Panc1 (cell line): ENCODE results near the gene RAB12. TPM values are rescaled to one million over a fixed set of nuclear protein-coding genes. Genes with fewer than 3 reads are reported as not detected.

Source experiments
- ATAC-seq: fragments of 200-7000 bp; cut with Tn5 transposase; 2 replicates; pipeline ENCODE4 v1.9.1; 2020; ENCODE audit warnings: mild to moderate bottlenecking, moderate library complexity
- BruUV-seq: library from RNA; stranded (reverse); fragments of 400-500 nt; replicated peaks from 2 replicates; lab custom pipeline; 2021; lab: Mats Ljungman, UMichigan
- CTCF ChIA-PET: fragments of 300-600 bp; sonication (Branson Sonifier 250); formaldehyde crosslinking; loops from one replicate; lab custom pipeline; 2022; ENCODE audit warnings: antibody characterized with exemption; lab: Charles Lee
- POLR2A ChIA-PET: fragments of 300-600 bp; sonication (Branson Sonifier 250); formaldehyde crosslinking; loops from one replicate; lab custom pipeline; 2022; ENCODE audit warnings: antibody characterized with exemption; lab: Charles Lee
- DNase-seq: peaks from one replicate; pipeline ENCODE4 v3.0.0-alpha.2; 2010; ENCODE audit warnings: low read depth, low spot score
- H3K27ac ChIP-seq: 2 replicates; pipeline ENCODE4 v1.5.1; 2011; ENCODE audit warnings: mild to moderate bottlenecking, low read length, inconsistent platforms
- H3K27me3 ChIP-seq: fragments of 200-500 bp; sonication (Bioruptor generic); 2 replicates; pipeline ENCODE4 v1.6.0; 2014; ENCODE audit warnings: low read length, inconsistent platforms; ENCODE audit not compliant: control insufficient read depth, insufficient read depth
- H3K36me3 ChIP-seq: fragments of 200-500 bp; sonication (Bioruptor generic); 2 replicates; pipeline ENCODE4 v1.5.1; 2014; ENCODE audit warnings: inconsistent platforms, mild to moderate bottlenecking, low read length, moderate library complexity; ENCODE audit not compliant: control insufficient read depth, insufficient read depth
- H3K4me1 ChIP-seq: 2 replicates; pipeline ENCODE4 v1.5.1; 2011; ENCODE audit warnings: inconsistent platforms, mild to moderate bottlenecking, low read length, moderate library complexity; ENCODE audit not compliant: control insufficient read depth, insufficient read depth
- H3K4me3 ChIP-seq, 2 experiments: 2 replicates each; pipeline ENCODE4 v1.5.1; 2011 to 2012; ENCODE audit warnings: low read depth in 2 of 2, low read length in 2 of 2, mild to moderate bottlenecking in 2 of 2, inconsistent platforms in 1 of 2, moderate library complexity in 1 of 2
- H3K9me3 ChIP-seq: fragments of 200-500 bp; sonication (Bioruptor generic); 2 replicates; pipeline ENCODE4 v1.5.1; 2014; ENCODE audit warnings: low read depth, mild to moderate bottlenecking, inconsistent platforms, low read length, moderate library complexity; ENCODE audit not compliant: control insufficient read depth, insufficient read depth
- CTCF ChIP-seq: fragments of 450-650 bp; IDR thresholded peaks from 2 replicates; pipeline ENCODE4 v1.5.1; 2017; ENCODE audit warnings: mild to moderate bottlenecking
- POLR2AphosphoS5 ChIP-seq: IDR thresholded peaks from 2 replicates; pipeline ENCODE4 v1.6.1; 2012; ENCODE audit warnings: mild to moderate bottlenecking, low read depth, low read length, moderate library complexity
- REST ChIP-seq, 2 experiments: IDR thresholded peaks; 2 replicates each; pipeline ENCODE4 v1.6.1; 2011 to 2012; ENCODE audit warnings: low read depth in 2 of 2, control low read depth in 1 of 2, low read length in 1 of 2, mild to moderate bottlenecking in 1 of 2, moderate library complexity in 1 of 2; ENCODE audit not compliant: insufficient read depth in 1 of 2
- SIN3A ChIP-seq: IDR thresholded peaks from 2 replicates; pipeline ENCODE4 v1.6.1; 2012; ENCODE audit warnings: low read depth, mild to moderate bottlenecking, low read length, moderate library complexity, borderline replicate concordance; ENCODE audit not compliant: insufficient read depth
- TCF7L2 ChIP-seq: IDR thresholded peaks from 2 replicates; pipeline ENCODE4 v1.6.1; 2011; ENCODE audit warnings: mild to moderate bottlenecking, low read depth, low read length, inconsistent platforms
- in situ Hi-C: cut with HindIII; loops from 2 replicates; pipeline ENCODE4 v1.10.0; 2016; ENCODE audit warnings: low sequenced_read_pairs, low pct_unique_long_range_greater_than_20kb
- intact Hi-C: fragments of 100-400 bp; cut with micrococcal nuclease; formaldehyde crosslinking; loops from one replicate; pipeline ENCODE4 v1.10.0; 2022; ENCODE audit not compliant: unreplicated experiment
- total RNA-seq: library from RNA; stranded (reverse); gene quantifications from one replicate; pipeline ENCODE4 v1.2.1, GENCODE V29; 2021; ENCODE audit not compliant: unreplicated experiment

RAB12 gene
- total RNA-seq, 1 experiment from 2014 or later, result 35.7 TPM

GRCh38 chr18:8632386-8632785, 23.1 kb downstream of the RAB12 start:
- DNase-seq (no peak), ATAC-seq (no peak)
- no peaks in the 10 kb centered on the region for H3K27me3 ChIP-seq
- H3K4me3 ChIP-seq, result no peak overlapping the region
- intact Hi-C loops (no loop called here), in situ Hi-C loops (no loop called here)
- peaks cover 3% of the 10 kb centered on the region; the same call in 1 of the 2 replicates for H3K36me3 ChIP-seq
- no peaks in the 10 kb centered on the region for H3K4me1 ChIP-seq
- H3K27ac ChIP-seq, result no peak overlapping the region
- POLR2A ChIA-PET, result no interaction called here
- BruUV-seq, result no TSS peak
- no peaks in the 10 kb centered on the region for H3K9me3 ChIP-seq
- CTCF ChIA-PET, result no interaction called here
- TF ChIP-seq REST (IDR thresholded peaks at IDR 0.05; ENCODE audit: insufficient read depth in 1 of 2, low read depth in 2 of 2, low read length in 1 of 2) (no peak), TCF7L2 (no peak), CTCF (no peak), POLR2AphosphoS5 (no peak), SIN3A (no peak)

GRCh38 chr18:8634508-8634907, 25.3 kb downstream of the RAB12 start:
- intact Hi-C loops, result no loop called here
- H3K36me3 ChIP-seq, result peaks cover 9% of the 10 kb centered on the region
- CTCF ChIA-PET, result no interaction called here

More at GRCh38 chr18:8634508-8634907, 25.3 kb downstream of the RAB12 start:
- DNase-seq, result no peak
- H3K27ac ChIP-seq, result no peak overlapping the region
- no TSS peak for BruUV-seq
- H3K4me1 ChIP-seq, result no peaks in the 10 kb centered on the region
- H3K4me3 ChIP-seq, result no peak overlapping the region
- H3K27me3 ChIP-seq, result no peaks in the 10 kb centered on the region
- POLR2A ChIA-PET, result no interaction called here
- no peak for ATAC-seq
- no peaks in the 10 kb centered on the region for H3K9me3 ChIP-seq
- TF ChIP-seq POLR2AphosphoS5 (no peak), CTCF (no peak), REST (IDR thresholded peaks at IDR 0.05; ENCODE audit: insufficient read depth in 1 of 2, low read depth in 2 of 2, low read length in 1 of 2) (no peak), TCF7L2 (no peak), SIN3A (no peak)
- in situ Hi-C loops, result no loop called here
